ENCODE results near the gene GPRIN3. TPM values are rescaled to one million over a fixed set of nuclear protein-coding genes. Genes with fewer than 3 reads are reported as not detected.
"Not testable (repeated sequence)": the region's sequence is repeated elsewhere in the genome, so short reads cannot be mapped to it uniquely, and the experiment has no call there.

Gene GPRIN3
- total and polyA plus RNA-seq, 4 experiments from 2014 or later, result 6.9 to 32.5 (median 25.7) TPM

GRCh38 chr4:89314291-89314690 lies 6.7 kb upstream of the GPRIN3 start:
- H3K9me3 ChIP-seq (ENCODE audit: control insufficient read depth in 1 of 2, low read length in 2 of 2), result no peaks in the 10 kb centered on the region
- H3K4me3 ChIP-seq (ENCODE audit: low read length in 2 of 2), result no peak overlapping the region
- Mint-ChIP-seq H3K36me3 (no peaks in the 10 kb centered on the region), H3K27me3 (no peaks in the 10 kb centered on the region), H3K9me3 (no peaks in the 10 kb centered on the region), H3K27ac (peak overlapping the region in 1 of 7 donors; percentile 71), H3K4me1 (peaks cover 40 to 57% (median 43%) of the 10 kb centered on the region in 4 donors), H3K4me3 (no peak overlapping the region)
- peaks cover 48% of the 10 kb centered on the region for H3K4me1 ChIP-seq (ENCODE audit: insufficient read depth, low read length)
- ChIA-PET POLR2A (ENCODE audit: partially characterized antibody) (interaction anchor here (0.9 to 1.4 kb wide), 2 partner anchors 9 to 13 kb away, joined by 3 read pairs; no protein-coding TSS in a partner anchor), CTCF (ENCODE audit: partially characterized antibody) (interaction anchor here (1.0 to 1.6 kb wide), 2 partner anchors 16 to 60 kb away, joined by 3 to 4 read pairs; no protein-coding TSS in a partner anchor)
- no peak overlapping the region for H3K27ac ChIP-seq (ENCODE audit: low read depth, low read length)
- DNase-seq, result no peak
- intact Hi-C loops (cut with micrococcal nuclease), result loop anchor here (10.0 kb wide), 1 partner anchor 489 kb away; no protein-coding TSS in a partner anchor
- H3K27me3 ChIP-seq (ENCODE audit: insufficient read depth, low read length), result no peaks in the 10 kb centered on the region
- H3K36me3 ChIP-seq (ENCODE audit: insufficient read depth, low read length), result no peaks in the 10 kb centered on the region

- Histone ChIP-seq H3K27ac (ENCODE audit: low read depth, low read length) (no peak overlapping the region), H3K4me1 (ENCODE audit: insufficient read depth, low read length) (peaks cover 37% of the 10 kb centered on the region), H3K4me3 (ENCODE audit: low read length in 2 of 2) (no peak overlapping the region), H3K9me3 (ENCODE audit: control insufficient read depth in 1 of 2, low read length in 2 of 2) (no peaks in the 10 kb centered on the region), H3K36me3 (ENCODE audit: insufficient read depth, low read length) (no peaks in the 10 kb centered on the region), H3K27me3 (ENCODE audit: insufficient read depth, low read length) (no peaks in the 10 kb centered on the region)
- no peaks in the 10 kb centered on the region for H3K27me3 Mint-ChIP-seq
- POLR2A ChIA-PET (ENCODE audit: partially characterized antibody), result interaction anchor here (1.0 to 2.1 kb wide), 2 partner anchors 13 to 18 kb away, joined by 3 to 17 read pairs; no protein-coding TSS in a partner anchor
- DNase-seq, result no peak
- H3K4me3 Mint-ChIP-seq, result no peak overlapping the region
- intact Hi-C loops (cut with micrococcal nuclease), result loop anchor here (10.0 kb wide), 1 partner anchor 487 kb away; no protein-coding TSS in a partner anchor
- no peak overlapping the region for H3K27ac Mint-ChIP-seq
- H3K9me3 Mint-ChIP-seq, result no peaks in the 10 kb centered on the region
- CTCF ChIA-PET (ENCODE audit: partially characterized antibody), result interaction anchor here (1.0 to 1.9 kb wide), 4 partner anchors 13 to 59 kb away, joined by 3 to 7 read pairs (median 4); no protein-coding TSS in a partner anchor
- peaks cover 33 to 48% (median 36%) of the 10 kb centered on the region in 4 donors for H3K4me1 Mint-ChIP-seq
- peaks cover 0 to 2% of the 10 kb centered on the region in 2 donors for H3K36me3 Mint-ChIP-seq
Measured at GRCh38 chr4:89312066-89312465, 4.5 kb upstream of the GPRIN3 start.

GRCh38 chr4:89311433-89311832 lies 3.8 kb upstream of the GPRIN3 start:
- Histone ChIP-seq H3K4me1 (ENCODE audit: insufficient read depth, low read length) (peaks cover 30% of the 10 kb centered on the region), H3K9me3 (ENCODE audit: control insufficient read depth in 1 of 2, low read length in 2 of 2) (no peaks in the 10 kb centered on the region), H3K27me3 (ENCODE audit: insufficient read depth, low read length) (no peaks in the 10 kb centered on the region), H3K36me3 (ENCODE audit: insufficient read depth, low read length) (no peaks in the 10 kb centered on the region), H3K4me3 (ENCODE audit: low read length in 2 of 2) (no peak overlapping the region), H3K27ac (ENCODE audit: low read depth, low read length) (no peak overlapping the region)
- no peak for DNase-seq
- Mint-ChIP-seq H3K4me1 (peaks cover 27 to 47% (median 30%) of the 10 kb centered on the region in 4 donors), H3K27ac (no peak overlapping the region), H3K27me3 (no peaks in the 10 kb centered on the region), H3K9me3 (no peaks in the 10 kb centered on the region), H3K4me3 (no peak overlapping the region), H3K36me3 (peaks cover 3 to 8% of the 10 kb centered on the region in 2 donors)
- intact Hi-C loops (cut with micrococcal nuclease), result loop anchor here (10.0 kb wide), 1 partner anchor 487 kb away; no protein-coding TSS in a partner anchor
- POLR2A ChIA-PET (ENCODE audit: partially characterized antibody), result interaction anchor here (2.1 kb wide), 1 partner anchor 12 kb away, joined by 17 read pairs; no protein-coding TSS in a partner anchor
- CTCF ChIA-PET (ENCODE audit: partially characterized antibody), result interaction anchor here (1.0 to 2.5 kb wide), 7 partner anchors 13 to 59 kb away, joined by 3 to 7 read pairs (median 3); no protein-coding TSS in a partner anchor

- CTCF ChIA-PET (ENCODE audit: partially characterized antibody), result interaction anchor here (1.4 to 2.5 kb wide), 2 partner anchors 54 to 83 kb away, joined by 3 to 7 read pairs; no protein-coding TSS in a partner anchor
- not testable (repeated sequence) for DNase-seq; H3K36me3 ChIP-seq (ENCODE audit: insufficient read depth, low read length); H3K27me3 Mint-ChIP-seq; H3K4me3 ChIP-seq (ENCODE audit: low read length in 2 of 2); H3K9me3 ChIP-seq (ENCODE audit: control insufficient read depth in 1 of 2, low read length in 2 of 2); H3K9me3 Mint-ChIP-seq; H3K27me3 ChIP-seq (ENCODE audit: insufficient read depth, low read length); H3K27ac ChIP-seq (ENCODE audit: low read depth, low read length)
- Mint-ChIP-seq H3K4me1 (peaks cover 24 to 60% (median 36%) of the 10 kb centered on the region in 4 donors), H3K4me3 (peak overlapping the region in 6 of 8 donors; percentile 19 to 50 (median 40)), H3K36me3 (peaks cover 10 to 22% of the 10 kb centered on the region in 2 donors), H3K27ac (peak overlapping the region; percentile 32 to 98 (median 71))
- intact Hi-C loops (cut with micrococcal nuclease), result loop anchor here (10.0 kb wide), 1 partner anchor 714 kb away; the partner anchor contains the start of gene HERC3
- H3K4me1 ChIP-seq (ENCODE audit: insufficient read depth, low read length), result peaks cover 39% of the 10 kb centered on the region
- POLR2A ChIA-PET (ENCODE audit: partially characterized antibody), result interaction anchor here (1.0 to 15.1 kb wide), 9 partner anchors 8 to 66 kb away, joined by 3 to 453 read pairs (median 11); no protein-coding TSS in a partner anchor
Measured at GRCh38 chr4:89309154-89309553, 1.6 kb upstream of the GPRIN3 start.

- Histone ChIP-seq H3K4me3 (ENCODE audit: low read length in 2 of 2) (peak overlapping the region in 1 of 2 donors; percentile 85), H3K27ac (ENCODE audit: low read depth, low read length) (peak overlapping the region; percentile 87), H3K4me1 (ENCODE audit: insufficient read depth, low read length) (peaks cover 47% of the 10 kb centered on the region), H3K9me3 (ENCODE audit: control insufficient read depth in 1 of 2, low read length in 2 of 2) (no peaks in the 10 kb centered on the region), H3K27me3 (ENCODE audit: insufficient read depth, low read length) (no peaks in the 10 kb centered on the region), H3K36me3 (ENCODE audit: insufficient read depth, low read length) (no peaks in the 10 kb centered on the region)
- Mint-ChIP-seq H3K27me3 (no peaks in the 10 kb centered on the region), H3K9me3 (no peaks in the 10 kb centered on the region), H3K36me3 (peaks cover 16 to 28% of the 10 kb centered on the region in 2 donors), H3K4me3 (peak overlapping the region; percentile 95 to 100 (median 99)), H3K27ac (peak overlapping the region; percentile 87 to 99 (median 96)), H3K4me1 (peaks cover 31 to 70% (median 44%) of the 10 kb centered on the region in 4 donors)
- CTCF ChIA-PET (ENCODE audit: partially characterized antibody), result interaction anchor here (0.9 to 1.9 kb wide), 15 partner anchors 9 to 127 kb away, joined by 3 to 14 read pairs (median 4); no protein-coding TSS in a partner anchor
- intact Hi-C loops (cut with micrococcal nuclease), result loop anchor here (10.0 kb wide), 1 partner anchor 713 kb away; the partner anchor contains the start of gene HERC3
- POLR2A ChIA-PET (ENCODE audit: partially characterized antibody), result interaction anchor here (0.9 to 15.1 kb wide), 15 partner anchors 9 to 1023 kb away, joined by 3 to 453 read pairs (median 7); partner anchors contain the start of gene PPM1K
- peak in 3 of 5 donors; percentile 36 to 74 (median 50) for DNase-seq
Measured at GRCh38 chr4:89308161-89308500, 531 bp upstream of the GPRIN3 start.

GRCh38 chr4:89307178-89307445 lies 488 bp downstream of the GPRIN3 start:
- POLR2A ChIA-PET (ENCODE audit: partially characterized antibody), result interaction anchor here (1.1 to 15.1 kb wide), 12 partner anchors 9 to 128 kb away, joined by 3 to 453 read pairs (median 10); no protein-coding TSS in a partner anchor
- H3K4me1 Mint-ChIP-seq, result peaks cover 34 to 77% (median 50%) of the 10 kb centered on the region in 4 donors
- peaks cover 20 to 31% of the 10 kb centered on the region in 2 donors for H3K36me3 Mint-ChIP-seq
- no peaks in the 10 kb centered on the region for H3K27me3 Mint-ChIP-seq
- H3K4me3 ChIP-seq (ENCODE audit: low read length in 2 of 2), result peak overlapping the region; percentile 85 to 100
- H3K4me1 ChIP-seq (ENCODE audit: insufficient read depth, low read length), result peaks cover 57% of the 10 kb centered on the region
- peak overlapping the region; percentile 87 for H3K27ac ChIP-seq (ENCODE audit: low read depth, low read length)
- CTCF ChIA-PET (ENCODE audit: partially characterized antibody), result interaction anchor here (1.5 to 1.9 kb wide), 6 partner anchors 9 to 121 kb away, joined by 4 to 14 read pairs (median 10); no protein-coding TSS in a partner anchor
- DNase-seq, result no peak
- peak overlapping the region; percentile 87 to 99 (median 98) for H3K27ac Mint-ChIP-seq
- H3K27me3 ChIP-seq (ENCODE audit: insufficient read depth, low read length), result no peaks in the 10 kb centered on the region
- no peaks in the 10 kb centered on the region for H3K9me3 Mint-ChIP-seq
- no peaks in the 10 kb centered on the region for H3K36me3 ChIP-seq (ENCODE audit: insufficient read depth, low read length)
- H3K4me3 Mint-ChIP-seq, result peak overlapping the region; percentile 95 to 100 (median 99)
- intact Hi-C loops (cut with micrococcal nuclease), result loop anchor here (1.0 to 10.0 kb wide), 5 partner anchors 9 to 1024 kb away; partner anchors contain the start of gene HERC3
- no peaks in the 10 kb centered on the region for H3K9me3 ChIP-seq (ENCODE audit: control insufficient read depth in 1 of 2, low read length in 2 of 2)
